Measurements from ENCODE around the gene DPP10.

GRCh38 chr2:114800371-114800770 is 357.9 kb downstream of the DPP10 start:
- TF ChIP-seq, protein P1, sequence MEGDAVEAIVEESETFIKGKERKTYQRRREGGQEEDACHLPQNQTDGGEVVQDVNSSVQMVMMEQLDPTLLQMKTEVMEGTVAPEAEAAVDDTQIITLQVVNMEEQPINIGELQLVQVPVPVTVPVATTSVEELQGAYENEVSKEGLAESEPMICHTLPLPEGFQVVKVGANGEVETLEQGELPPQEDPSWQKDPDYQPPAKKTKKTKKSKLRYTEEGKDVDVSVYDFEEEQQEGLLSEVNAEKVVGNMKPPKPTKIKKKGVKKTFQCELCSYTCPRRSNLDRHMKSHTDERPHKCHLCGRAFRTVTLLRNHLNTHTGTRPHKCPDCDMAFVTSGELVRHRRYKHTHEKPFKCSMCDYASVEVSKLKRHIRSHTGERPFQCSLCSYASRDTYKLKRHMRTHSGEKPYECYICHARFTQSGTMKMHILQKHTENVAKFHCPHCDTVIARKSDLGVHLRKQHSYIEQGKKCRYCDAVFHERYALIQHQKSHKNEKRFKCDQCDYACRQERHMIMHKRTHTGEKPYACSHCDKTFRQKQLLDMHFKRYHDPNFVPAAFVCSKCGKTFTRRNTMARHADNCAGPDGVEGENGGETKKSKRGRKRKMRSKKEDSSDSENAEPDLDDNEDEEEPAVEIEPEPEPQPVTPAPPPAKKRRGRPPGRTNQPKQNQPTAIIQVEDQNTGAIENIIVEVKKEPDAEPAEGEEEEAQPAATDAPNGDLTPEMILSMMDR (tag by site-specific recombination; IDR thresholded peaks at IDR 0.05), result no peak
- no peak for TF ChIP-seq ZFP41 (tag by site-specific recombination; IDR thresholded peaks at IDR 0.05; ENCODE audit: borderline replicate concordance)
- TF ChIP-seq MEIS1 (CRISPR knock-in tag; IDR thresholded peaks at IDR 0.05; ENCODE audit: borderline replicate concordance), result no peak
- TF ChIP-seq ZNF146 (tag by site-specific recombination; IDR thresholded peaks at IDR 0.05), result no peak
- TF ChIP-seq ZNF658 (tag by site-specific recombination; IDR thresholded peaks at IDR 0.05), result no peak
- TF ChIP-seq ZBTB1 (tag by site-specific recombination; IDR thresholded peaks at IDR 0.05), result no peak
- TF ChIP-seq SP7 (tag by site-specific recombination; IDR thresholded peaks at IDR 0.05), result no peak
- no peak for TF ChIP-seq ZNF350 (tag by site-specific recombination; IDR thresholded peaks at IDR 0.05)
